Panc1 (cell line): ENCODE results near the gene LINC00305.

ENCODE experiments used
- TF ChIP-seq, protein P1 (sequence below), 2 experiments: IDR thresholded peaks; 2 replicates each; pipeline ENCODE4 v1.6.1; 2011 to 2012; ENCODE audit warnings: low read depth in 2 of 2, control low read depth in 1 of 2, low read length in 1 of 2, mild to moderate bottlenecking in 1 of 2, moderate library complexity in 1 of 2; ENCODE audit not compliant: insufficient read depth in 1 of 2
- TF ChIP-seq, protein P2 (sequence below): fragments of 450-650 bp; IDR thresholded peaks from 2 replicates; pipeline ENCODE4 v1.5.1; 2017; ENCODE audit warnings: mild to moderate bottlenecking

DNA sequence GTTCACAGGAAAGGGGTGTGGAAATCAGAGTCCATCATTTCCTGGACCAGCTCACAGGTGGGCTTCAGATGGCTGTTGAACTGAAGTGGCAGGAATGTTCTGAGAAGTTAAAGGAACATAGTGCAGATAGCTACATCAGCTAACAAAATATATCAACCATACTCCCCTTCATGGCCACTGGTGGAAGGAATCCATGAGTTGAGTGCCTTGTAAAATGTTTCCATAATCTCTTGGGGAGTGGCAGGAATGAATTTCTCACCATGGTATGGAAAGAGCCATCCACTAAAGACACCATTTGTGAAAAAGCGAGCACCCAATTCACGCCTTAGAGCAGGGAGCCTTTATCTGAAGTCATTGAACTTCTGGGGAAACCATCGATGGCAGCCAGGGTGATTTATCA is at the start of gene LINC00305:
- TF ChIP-seq, protein P1, sequence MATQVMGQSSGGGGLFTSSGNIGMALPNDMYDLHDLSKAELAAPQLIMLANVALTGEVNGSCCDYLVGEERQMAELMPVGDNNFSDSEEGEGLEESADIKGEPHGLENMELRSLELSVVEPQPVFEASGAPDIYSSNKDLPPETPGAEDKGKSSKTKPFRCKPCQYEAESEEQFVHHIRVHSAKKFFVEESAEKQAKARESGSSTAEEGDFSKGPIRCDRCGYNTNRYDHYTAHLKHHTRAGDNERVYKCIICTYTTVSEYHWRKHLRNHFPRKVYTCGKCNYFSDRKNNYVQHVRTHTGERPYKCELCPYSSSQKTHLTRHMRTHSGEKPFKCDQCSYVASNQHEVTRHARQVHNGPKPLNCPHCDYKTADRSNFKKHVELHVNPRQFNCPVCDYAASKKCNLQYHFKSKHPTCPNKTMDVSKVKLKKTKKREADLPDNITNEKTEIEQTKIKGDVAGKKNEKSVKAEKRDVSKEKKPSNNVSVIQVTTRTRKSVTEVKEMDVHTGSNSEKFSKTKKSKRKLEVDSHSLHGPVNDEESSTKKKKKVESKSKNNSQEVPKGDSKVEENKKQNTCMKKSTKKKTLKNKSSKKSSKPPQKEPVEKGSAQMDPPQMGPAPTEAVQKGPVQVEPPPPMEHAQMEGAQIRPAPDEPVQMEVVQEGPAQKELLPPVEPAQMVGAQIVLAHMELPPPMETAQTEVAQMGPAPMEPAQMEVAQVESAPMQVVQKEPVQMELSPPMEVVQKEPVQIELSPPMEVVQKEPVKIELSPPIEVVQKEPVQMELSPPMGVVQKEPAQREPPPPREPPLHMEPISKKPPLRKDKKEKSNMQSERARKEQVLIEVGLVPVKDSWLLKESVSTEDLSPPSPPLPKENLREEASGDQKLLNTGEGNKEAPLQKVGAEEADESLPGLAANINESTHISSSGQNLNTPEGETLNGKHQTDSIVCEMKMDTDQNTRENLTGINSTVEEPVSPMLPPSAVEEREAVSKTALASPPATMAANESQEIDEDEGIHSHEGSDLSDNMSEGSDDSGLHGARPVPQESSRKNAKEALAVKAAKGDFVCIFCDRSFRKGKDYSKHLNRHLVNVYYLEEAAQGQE (IDR thresholded peaks at IDR 0.05; ENCODE audit: insufficient read depth in 1 of 2, low read depth in 2 of 2, low read length in 1 of 2) = no peak
- TF ChIP-seq, protein P2, sequence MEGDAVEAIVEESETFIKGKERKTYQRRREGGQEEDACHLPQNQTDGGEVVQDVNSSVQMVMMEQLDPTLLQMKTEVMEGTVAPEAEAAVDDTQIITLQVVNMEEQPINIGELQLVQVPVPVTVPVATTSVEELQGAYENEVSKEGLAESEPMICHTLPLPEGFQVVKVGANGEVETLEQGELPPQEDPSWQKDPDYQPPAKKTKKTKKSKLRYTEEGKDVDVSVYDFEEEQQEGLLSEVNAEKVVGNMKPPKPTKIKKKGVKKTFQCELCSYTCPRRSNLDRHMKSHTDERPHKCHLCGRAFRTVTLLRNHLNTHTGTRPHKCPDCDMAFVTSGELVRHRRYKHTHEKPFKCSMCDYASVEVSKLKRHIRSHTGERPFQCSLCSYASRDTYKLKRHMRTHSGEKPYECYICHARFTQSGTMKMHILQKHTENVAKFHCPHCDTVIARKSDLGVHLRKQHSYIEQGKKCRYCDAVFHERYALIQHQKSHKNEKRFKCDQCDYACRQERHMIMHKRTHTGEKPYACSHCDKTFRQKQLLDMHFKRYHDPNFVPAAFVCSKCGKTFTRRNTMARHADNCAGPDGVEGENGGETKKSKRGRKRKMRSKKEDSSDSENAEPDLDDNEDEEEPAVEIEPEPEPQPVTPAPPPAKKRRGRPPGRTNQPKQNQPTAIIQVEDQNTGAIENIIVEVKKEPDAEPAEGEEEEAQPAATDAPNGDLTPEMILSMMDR = no peak
